Panc1 (cell line): ENCODE results near the gene STX7. TPM values are rescaled to one million over a fixed set of nuclear protein-coding genes. Genes with fewer than 3 reads are reported as not detected.

ENCODE experiments used
- ATAC-seq: fragments of 200-7000 bp; cut with Tn5 transposase; 2 replicates; pipeline ENCODE4 v1.9.1; 2020; ENCODE audit warnings: mild to moderate bottlenecking, moderate library complexity
- BruUV-seq: library from RNA; stranded (reverse); fragments of 400-500 nt; replicated peaks from 2 replicates; lab custom pipeline; 2021; lab: Mats Ljungman, UMichigan
- CTCF ChIA-PET: fragments of 300-600 bp; sonication (Branson Sonifier 250); formaldehyde crosslinking; loops from one replicate; lab custom pipeline; 2022; ENCODE audit warnings: antibody characterized with exemption; lab: Charles Lee
- POLR2A ChIA-PET: fragments of 300-600 bp; sonication (Branson Sonifier 250); formaldehyde crosslinking; loops from one replicate; lab custom pipeline; 2022; ENCODE audit warnings: antibody characterized with exemption; lab: Charles Lee
- DNase-seq: peaks from one replicate; pipeline ENCODE4 v3.0.0-alpha.2; 2010; ENCODE audit warnings: low read depth, low spot score
- H3K27ac ChIP-seq: 2 replicates; pipeline ENCODE4 v1.5.1; 2011; ENCODE audit warnings: mild to moderate bottlenecking, low read length, inconsistent platforms
- H3K27me3 ChIP-seq: fragments of 200-500 bp; sonication (Bioruptor generic); 2 replicates; pipeline ENCODE4 v1.6.0; 2014; ENCODE audit warnings: low read length, inconsistent platforms; ENCODE audit not compliant: control insufficient read depth, insufficient read depth
- H3K36me3 ChIP-seq: fragments of 200-500 bp; sonication (Bioruptor generic); 2 replicates; pipeline ENCODE4 v1.5.1; 2014; ENCODE audit warnings: inconsistent platforms, mild to moderate bottlenecking, low read length, moderate library complexity; ENCODE audit not compliant: control insufficient read depth, insufficient read depth
- H3K4me1 ChIP-seq: 2 replicates; pipeline ENCODE4 v1.5.1; 2011; ENCODE audit warnings: inconsistent platforms, mild to moderate bottlenecking, low read length, moderate library complexity; ENCODE audit not compliant: control insufficient read depth, insufficient read depth
- H3K4me3 ChIP-seq, 2 experiments: 2 replicates each; pipeline ENCODE4 v1.5.1; 2011 to 2012; ENCODE audit warnings: low read depth in 2 of 2, low read length in 2 of 2, mild to moderate bottlenecking in 2 of 2, inconsistent platforms in 1 of 2, moderate library complexity in 1 of 2
- H3K9me3 ChIP-seq: fragments of 200-500 bp; sonication (Bioruptor generic); 2 replicates; pipeline ENCODE4 v1.5.1; 2014; ENCODE audit warnings: low read depth, mild to moderate bottlenecking, inconsistent platforms, low read length, moderate library complexity; ENCODE audit not compliant: control insufficient read depth, insufficient read depth
- CTCF ChIP-seq: fragments of 450-650 bp; IDR thresholded peaks from 2 replicates; pipeline ENCODE4 v1.5.1; 2017; ENCODE audit warnings: mild to moderate bottlenecking
- POLR2AphosphoS5 ChIP-seq: IDR thresholded peaks from 2 replicates; pipeline ENCODE4 v1.6.1; 2012; ENCODE audit warnings: mild to moderate bottlenecking, low read depth, low read length, moderate library complexity
- REST ChIP-seq, 2 experiments: IDR thresholded peaks; 2 replicates each; pipeline ENCODE4 v1.6.1; 2011 to 2012; ENCODE audit warnings: low read depth in 2 of 2, control low read depth in 1 of 2, low read length in 1 of 2, mild to moderate bottlenecking in 1 of 2, moderate library complexity in 1 of 2; ENCODE audit not compliant: insufficient read depth in 1 of 2
- SIN3A ChIP-seq: IDR thresholded peaks from 2 replicates; pipeline ENCODE4 v1.6.1; 2012; ENCODE audit warnings: low read depth, mild to moderate bottlenecking, low read length, moderate library complexity, borderline replicate concordance; ENCODE audit not compliant: insufficient read depth
- TCF7L2 ChIP-seq: IDR thresholded peaks from 2 replicates; pipeline ENCODE4 v1.6.1; 2011; ENCODE audit warnings: mild to moderate bottlenecking, low read depth, low read length, inconsistent platforms
- in situ Hi-C: cut with HindIII; loops from 2 replicates; pipeline ENCODE4 v1.10.0; 2016; ENCODE audit warnings: low sequenced_read_pairs, low pct_unique_long_range_greater_than_20kb
- intact Hi-C: fragments of 100-400 bp; cut with micrococcal nuclease; formaldehyde crosslinking; loops from one replicate; pipeline ENCODE4 v1.10.0; 2022; ENCODE audit not compliant: unreplicated experiment
- total RNA-seq: library from RNA; stranded (reverse); gene quantifications from one replicate; pipeline ENCODE4 v1.2.1, GENCODE V29; 2021; ENCODE audit not compliant: unreplicated experiment

The STX7 gene
- total RNA-seq, 1 experiment from 2014 or later: 40.6 TPM

- in situ Hi-C loops: no loop called here
- ChIA-PET CTCF (no interaction called here), POLR2A (no interaction called here)
- DNase-seq (no peak), ATAC-seq (no peak)
- Histone ChIP-seq H3K9me3 (no peaks in the 10 kb centered on the region), H3K4me1 (no peaks in the 10 kb centered on the region), H3K4me3 (no peak overlapping the region), H3K36me3 (no peaks in the 10 kb centered on the region), H3K27me3 (no peaks in the 10 kb centered on the region), H3K27ac (no peak overlapping the region)
- no peak for TF ChIP-seq REST (IDR thresholded peaks at IDR 0.05; ENCODE audit: insufficient read depth in 1 of 2, low read depth in 2 of 2, low read length in 1 of 2)
- TF ChIP-seq TCF7L2: no peak
- TF ChIP-seq POLR2AphosphoS5: no peak
- TF ChIP-seq SIN3A: no peak
- TF ChIP-seq CTCF: no peak
- BruUV-seq: no TSS peak
- intact Hi-C loops: loop anchor here (5.0 kb wide), 1 partner anchor 565 kb away; no protein-coding TSS in a partner anchor
These were observed 30.3 kb downstream of the STX7 start for GRCh38 chr6:132482581-132482980.

GRCh38 chr6:132481189-132481588 lies 31.7 kb downstream of the STX7 start:
- H3K4me1 ChIP-seq: no peaks in the 10 kb centered on the region
- ATAC-seq (no peak), DNase-seq (no peak)
- H3K27me3 ChIP-seq: no peaks in the 10 kb centered on the region
- no peaks in the 10 kb centered on the region for H3K9me3 ChIP-seq
- TF ChIP-seq SIN3A (no peak), POLR2AphosphoS5 (no peak), CTCF (no peak), REST (IDR thresholded peaks at IDR 0.05; ENCODE audit: insufficient read depth in 1 of 2, low read depth in 2 of 2, low read length in 1 of 2) (no peak), TCF7L2 (no peak)
- POLR2A ChIA-PET: no interaction called here
- in situ Hi-C loops: no loop called here
- CTCF ChIA-PET: no interaction called here
- no peak overlapping the region for H3K27ac ChIP-seq
- H3K4me3 ChIP-seq: no peak overlapping the region
- no TSS peak for BruUV-seq
- intact Hi-C loops: loop anchor here (5.0 kb wide), 1 partner anchor 564 kb away; no protein-coding TSS in a partner anchor
- H3K36me3 ChIP-seq: no peaks in the 10 kb centered on the region
